Measurements from ENCODE around the gene TULP4.
A peak's percentile ranks its signal among the peaks of the same experiment; 100 is the strongest.
"Not testable (repeated sequence)": the region's sequence is repeated elsewhere in the genome, so short reads cannot be mapped to it uniquely, and the experiment has no call there.

The TULP4 gene

GRCh38 chr6:158328952-158329351, 16.7 kb downstream of the TULP4 start:
- ATAC-seq: no peak

DNA sequence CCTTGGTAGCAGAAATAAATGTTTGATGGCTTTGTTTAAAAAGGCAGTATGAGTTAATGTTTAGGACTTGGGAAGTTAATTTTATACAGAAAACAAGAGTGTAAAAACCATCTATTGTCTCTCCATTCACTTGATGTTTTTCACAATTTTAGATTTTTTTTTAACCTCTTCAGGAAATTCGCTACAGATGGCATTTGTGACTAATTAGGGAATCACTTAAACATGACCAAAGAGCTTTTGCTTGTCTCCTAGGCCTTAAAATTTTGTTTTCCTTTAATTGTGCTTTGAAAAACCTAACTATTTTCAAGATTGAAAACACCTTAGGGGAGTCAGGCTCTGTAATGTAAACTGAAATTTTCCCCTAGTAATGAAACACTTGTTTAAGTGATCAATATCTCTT, 17.3 kb downstream of the TULP4 start:
- no peak for ATAC-seq

- no peak for ATAC-seq
Observed at GRCh38 chr6:158330016-158330415, 17.8 kb downstream of the TULP4 start.

DNA sequence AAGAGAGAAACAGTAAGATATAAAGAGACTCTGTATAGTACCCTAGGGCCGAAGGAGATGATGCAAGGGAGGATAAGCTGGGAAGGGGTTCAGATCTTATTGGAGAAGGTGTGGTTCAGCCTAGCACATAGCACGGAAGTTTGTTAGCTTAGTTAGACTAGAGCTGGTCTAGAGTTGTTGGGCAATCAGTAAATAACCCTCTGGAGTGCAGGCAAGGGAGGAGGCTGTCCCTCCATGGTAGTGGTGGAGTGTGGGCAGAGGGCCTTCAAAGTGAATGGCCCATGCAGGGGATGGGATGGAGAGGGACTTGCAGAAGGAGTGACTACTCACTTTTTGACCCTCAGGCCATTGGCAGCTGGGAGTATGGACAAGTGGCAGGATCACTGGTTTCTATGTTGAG, 20.0 kb downstream of the TULP4 start:
- no peak for ATAC-seq

GRCh38 chr6:158333094-158333493, 20.8 kb downstream of the TULP4 start:
- no peak for ATAC-seq

GRCh38 chr6:158334534-158334933, 22.3 kb downstream of the TULP4 start:
- ATAC-seq: no peak

DNA sequence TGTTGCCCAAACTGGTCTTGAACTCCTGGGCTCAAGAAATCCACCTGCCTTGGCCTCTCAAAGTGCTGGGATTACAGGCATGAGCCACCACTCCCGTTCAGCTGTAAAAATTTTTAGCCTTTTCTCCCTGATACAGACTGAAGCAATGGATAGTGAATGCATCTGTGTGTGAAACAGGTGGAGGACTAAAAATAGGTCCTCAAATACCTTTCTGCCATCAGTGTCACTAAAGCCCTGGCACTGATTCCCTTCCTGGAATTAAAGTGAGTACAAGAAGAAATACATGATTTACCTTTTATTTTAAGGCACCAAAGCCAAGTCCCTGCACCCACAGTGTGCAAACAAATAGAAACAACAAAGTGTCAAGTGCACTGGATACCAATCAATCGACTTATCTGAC, 25.1 kb downstream of the TULP4 start:
- no peak for ATAC-seq

DNA sequence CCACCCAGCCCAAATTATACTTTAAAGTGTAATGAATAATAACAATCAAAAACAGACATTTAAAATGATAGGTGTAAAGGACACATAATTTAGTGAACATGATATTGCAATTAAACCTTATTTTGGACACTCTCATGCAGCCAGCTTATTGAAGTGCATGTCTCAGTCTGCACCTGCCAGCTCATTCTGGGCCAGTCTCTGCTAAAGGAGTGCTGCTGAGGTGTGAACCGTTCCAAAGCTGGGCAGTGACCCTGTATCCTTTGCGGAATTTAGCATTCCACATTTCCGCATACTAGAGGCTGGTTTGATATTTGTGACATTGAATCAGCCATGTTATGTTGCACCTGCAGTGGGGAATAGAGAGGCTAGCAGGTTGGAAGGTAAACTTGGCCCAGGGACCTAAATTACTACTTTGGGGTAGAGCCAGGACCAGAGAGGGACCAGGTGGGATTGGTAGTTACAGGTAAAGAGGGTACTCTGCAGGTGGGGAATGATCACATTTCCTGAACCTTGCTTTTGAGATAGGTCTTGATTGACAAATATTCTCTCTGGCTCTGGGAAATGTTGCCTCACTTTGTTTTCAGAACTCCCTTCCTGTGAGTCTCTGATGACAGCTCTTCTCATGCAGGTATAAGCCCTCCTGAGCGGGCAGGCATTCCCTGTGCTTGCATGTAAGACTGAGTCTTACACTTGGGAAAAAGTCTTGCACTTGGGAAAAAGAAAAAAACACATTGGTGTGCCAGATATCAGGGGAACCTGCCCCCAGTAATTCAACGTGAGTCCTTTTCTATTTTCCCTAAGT, 26.2 kb downstream of the TULP4 start:
- no peak for ATAC-seq

- ATAC-seq: not testable (repeated sequence)
Observed at GRCh38 chr6:158339197-158339596, 26.9 kb downstream of the TULP4 start.

- no peak for ATAC-seq
Observed at GRCh38 chr6:158340252-158340651, 28.0 kb downstream of the TULP4 start.

GRCh38 chr6:158344534-158344933, 32.3 kb downstream of the TULP4 start:
- ATAC-seq: peak; percentile 55 to 87

- not testable (repeated sequence) for ATAC-seq
Observed at GRCh38 chr6:158345444-158345843, 33.2 kb downstream of the TULP4 start.

DNA sequence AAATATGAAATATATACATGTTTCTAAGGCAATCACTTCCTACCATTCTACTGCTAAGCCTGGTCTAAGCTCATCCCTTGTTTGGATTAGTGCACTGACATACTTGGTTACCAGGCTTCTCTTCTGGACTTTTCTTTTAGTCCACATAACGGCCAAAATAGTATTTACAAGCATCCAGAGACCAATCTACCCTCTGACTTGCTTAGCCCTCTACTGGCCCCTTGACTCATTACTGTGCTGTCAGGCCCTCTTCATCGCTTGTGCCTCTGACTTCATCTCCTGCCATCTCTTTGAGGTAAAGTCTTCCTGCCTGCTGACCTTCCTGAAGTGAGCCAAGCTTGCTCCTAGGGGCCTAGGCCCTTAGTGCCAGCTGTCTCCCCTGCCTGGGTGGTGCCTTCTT, 35.1 kb downstream of the TULP4 start:
- no peak for ATAC-seq

DNA sequence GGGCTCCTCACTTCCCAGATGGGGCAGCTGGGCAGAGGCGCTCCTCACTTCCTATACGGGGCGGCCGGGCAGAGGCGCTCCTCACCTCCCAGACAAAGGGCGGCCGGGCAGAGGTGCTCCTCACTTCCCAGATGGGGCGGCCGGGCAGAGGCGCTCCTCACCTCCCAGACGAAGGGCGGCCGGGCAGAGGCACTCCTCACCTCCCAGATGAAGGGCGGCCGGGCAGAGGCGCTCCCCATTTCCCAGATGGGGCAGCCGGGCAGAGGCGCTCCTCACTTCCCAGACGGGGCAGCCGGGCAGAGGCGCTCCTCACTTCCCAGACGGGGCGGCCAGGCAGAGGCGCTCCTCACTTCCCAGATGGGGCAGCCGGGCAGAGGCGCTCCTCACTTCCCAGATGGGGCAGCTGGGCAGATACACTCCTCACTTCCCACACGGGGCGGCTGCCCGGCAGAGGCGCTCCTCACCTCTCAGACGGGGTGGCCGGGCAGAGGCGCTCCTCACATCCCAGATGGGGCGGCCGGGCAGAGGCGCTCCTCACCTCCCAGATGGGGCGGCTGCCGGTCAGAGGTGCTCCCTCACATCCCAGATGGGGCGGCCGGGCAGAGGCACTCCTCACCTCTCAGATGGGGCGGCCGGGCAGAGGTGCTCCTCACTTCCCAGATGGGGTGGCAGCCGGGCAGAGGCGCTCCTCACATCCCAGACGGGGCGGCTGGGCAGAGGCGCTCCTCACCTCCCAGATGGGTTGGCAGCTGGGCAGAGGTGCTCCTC, 36.7 kb downstream of the TULP4 start:
- not testable (repeated sequence) for ATAC-seq

- ATAC-seq: not testable (repeated sequence)
Observed at GRCh38 chr6:158349505-158350275, 37.4 kb downstream of the TULP4 start.

DNA sequence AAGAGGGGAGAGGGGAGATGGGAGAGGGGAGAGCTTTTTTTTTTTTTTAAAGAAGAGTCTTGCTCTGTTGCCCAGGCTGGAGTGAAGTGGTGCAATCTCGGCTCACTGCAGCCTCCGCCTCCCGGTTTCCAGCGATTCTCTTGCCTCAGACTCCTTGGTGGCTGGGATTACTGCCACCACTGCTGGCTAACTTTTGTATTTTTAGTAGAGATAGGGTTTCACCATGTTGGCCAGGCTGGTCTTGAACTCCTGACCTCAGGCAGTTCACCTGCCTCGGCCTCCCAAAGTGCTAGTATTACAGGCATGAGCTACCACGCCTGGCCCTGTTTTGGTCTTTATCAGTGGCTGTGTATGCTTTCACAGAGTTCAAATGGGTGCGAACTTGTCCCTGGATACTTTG, 38.5 kb downstream of the TULP4 start:
- ATAC-seq: not testable (repeated sequence)

GRCh38 chr6:158353883-158354877, 41.9 kb downstream of the TULP4 start:
- ATAC-seq: no peak

DNA sequence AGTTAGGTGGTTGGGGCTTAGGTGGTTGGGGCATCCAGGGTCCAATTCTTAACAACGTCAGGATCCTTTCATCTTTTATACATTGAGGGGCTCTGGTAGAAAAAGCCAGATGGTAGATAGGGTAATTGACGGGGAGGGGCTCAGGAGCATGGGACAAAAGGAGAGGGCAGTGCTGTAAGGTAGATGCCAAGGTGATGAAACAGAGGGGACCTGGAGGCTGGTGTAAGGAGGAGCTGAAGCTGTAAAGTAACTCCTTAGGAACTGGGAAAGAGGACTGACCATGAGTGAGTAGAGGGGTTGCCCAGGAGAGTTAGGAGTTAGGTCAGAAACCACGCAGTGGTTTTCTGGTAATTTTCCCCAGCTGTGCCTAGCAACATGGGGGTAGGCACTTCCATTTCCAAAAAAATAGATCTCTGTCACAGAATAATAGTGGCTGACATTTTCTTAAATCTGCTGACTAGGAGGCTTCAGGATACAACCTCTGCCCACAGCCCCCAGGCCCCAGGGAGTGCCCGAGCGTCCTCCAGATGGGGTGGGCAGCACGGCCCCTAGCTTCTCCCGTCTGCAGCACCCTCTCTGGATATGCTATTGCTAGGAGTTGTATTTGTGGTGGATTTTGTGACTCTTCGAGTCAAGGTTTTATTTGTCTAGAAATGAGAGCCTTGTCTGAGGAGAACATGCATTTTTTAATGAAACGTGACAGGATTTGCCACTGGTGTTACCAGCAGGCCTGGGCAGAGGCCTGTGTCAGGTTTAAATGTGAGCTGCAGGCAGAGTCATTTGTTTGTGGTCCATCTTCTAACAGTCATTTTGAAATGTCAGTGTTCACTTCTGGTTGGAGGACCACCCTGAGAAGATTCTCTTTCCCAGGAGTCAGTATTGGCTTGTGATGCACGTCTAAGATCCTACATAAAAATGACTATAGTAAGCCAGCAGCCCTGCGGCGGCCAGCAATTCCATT, 44.6 kb downstream of the TULP4 start:
- ATAC-seq: no peak

DNA sequence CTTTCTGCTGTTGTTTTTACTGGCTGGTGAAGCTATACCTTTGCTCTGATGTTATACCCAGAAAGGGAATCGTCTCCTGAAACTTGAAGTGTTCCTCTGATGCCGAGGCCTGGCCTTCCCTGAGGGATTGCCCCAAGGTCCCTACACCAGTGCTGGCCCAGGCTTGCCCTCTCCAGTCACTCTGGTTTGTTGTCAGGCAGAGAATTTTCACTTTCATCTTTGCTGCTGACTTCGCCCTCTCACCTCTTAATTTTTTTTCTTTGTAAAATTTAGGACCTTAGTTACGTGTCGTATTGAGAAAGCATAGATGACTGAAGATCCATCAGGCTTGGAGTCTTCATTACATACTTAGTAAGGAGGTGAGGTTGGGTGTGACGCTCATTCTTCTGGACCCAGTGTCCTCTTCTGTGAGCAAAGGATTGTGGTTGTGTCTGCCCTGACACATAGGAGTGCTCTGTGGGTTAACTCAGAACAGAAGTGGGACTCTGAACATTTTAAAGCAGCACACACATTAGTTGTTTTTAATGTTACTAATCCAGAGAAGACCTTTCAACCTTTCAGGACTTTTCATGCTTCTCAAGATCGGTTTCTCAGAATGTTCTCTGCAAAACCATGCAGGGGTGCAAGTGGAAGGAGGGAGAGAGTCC, 45.4 kb downstream of the TULP4 start:
- peak; percentile 77 to 90 for ATAC-seq

GRCh38 chr6:158358450-158359077, 46.3 kb downstream of the TULP4 start:
- ATAC-seq: no peak

All from activated CD4-positive, CD25-positive, alpha-beta regulatory T cell treated with anti-CD3 and anti-CD28 coated beads, Interleukin-2, amount 50 U/mL, for 24 hours (primary cell).